Measurements from ENCODE around the gene GRIN1. TPM values are rescaled to one million over a fixed set of nuclear protein-coding genes. Genes with fewer than 3 reads are reported as not detected.

GRIN1 gene
- total RNA-seq, 1 experiment from 2014 or later: 2.9 TPM

DNA sequence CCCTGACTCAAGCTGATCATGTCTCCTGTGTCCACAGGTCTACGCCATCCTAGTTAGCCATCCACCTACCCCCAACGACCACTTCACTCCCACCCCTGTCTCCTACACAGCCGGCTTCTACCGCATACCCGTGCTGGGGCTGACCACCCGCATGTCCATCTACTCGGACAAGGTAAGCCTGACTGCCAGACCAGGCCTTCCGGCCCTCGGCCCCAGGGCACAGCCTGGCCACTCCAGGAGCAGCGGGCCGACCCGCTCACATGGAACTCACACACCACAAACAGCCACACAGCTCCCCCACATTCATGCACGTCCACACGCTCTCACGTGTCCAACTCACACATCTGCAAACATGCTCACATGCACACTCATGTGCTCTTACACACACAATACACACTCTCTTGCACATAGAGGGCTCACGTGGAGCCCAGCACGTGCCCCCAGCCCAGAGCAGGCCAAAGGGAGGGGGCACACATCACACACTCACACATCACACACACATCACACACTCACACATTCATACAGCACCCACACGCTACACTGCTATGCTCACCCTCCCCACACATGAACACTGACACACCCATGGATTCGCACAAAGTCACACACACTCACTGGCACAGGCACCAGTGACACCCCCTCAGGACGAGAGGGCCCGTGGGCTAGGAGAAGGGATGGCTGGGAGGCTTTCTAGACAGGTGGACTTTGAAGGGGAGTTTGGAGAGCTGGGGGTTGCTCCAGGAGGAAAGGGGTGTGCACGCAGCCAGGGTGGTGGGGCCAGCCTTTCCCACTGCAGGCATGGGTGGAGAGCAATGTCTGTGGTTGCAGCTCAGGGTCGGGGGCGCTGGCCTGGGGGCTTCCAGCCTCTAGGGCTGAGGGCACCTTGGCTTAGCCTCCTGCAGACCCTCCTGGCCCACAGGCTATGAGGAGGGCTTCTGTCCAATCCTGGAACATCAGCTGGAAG, 3.3 kb downstream of the GRIN1 start:
- Mint-ChIP-seq H3K27ac (no peak overlapping the region; a peak in 1 of 7 replicates), H3K36me3 (ENCODE audit: insufficient read depth in 1 of 3, low read depth in 3 of 3) (no peaks in the 10 kb centered on the region), H3K4me1 (peaks cover 0 to 15% of the 10 kb centered on the region in 2 experiments; a peak in 2 of 4 replicates), H3K4me3 (no peak overlapping the region), H3K9me3 (no peaks in the 10 kb centered on the region; a peak in 1 of 5 replicates), H3K27me3 (ENCODE audit: low read depth) (peaks cover 85% of the 10 kb centered on the region)
- Histone ChIP-seq H3K4ac (ENCODE audit: low read depth, low read length) (no peak overlapping the region), H4K20me1 (ENCODE audit: control insufficient read depth, insufficient read depth, insufficient read length) (peaks cover 2% of the 10 kb centered on the region), H3K27ac (ENCODE audit: insufficient read length, low read depth, low read length) (no peak overlapping the region), H3K27me3 (ENCODE audit: insufficient read depth, low read length) (peaks cover 24% of the 10 kb centered on the region; the same call in 1 of the 2 replicates), H3K23ac (ENCODE audit: insufficient read length, low read depth, low read length) (no peak overlapping the region), H3K23me2 (ENCODE audit: insufficient read length, low read depth, low read length, poor library complexity, severe bottlenecking) (no peaks in the 10 kb centered on the region), H3K56ac (ENCODE audit: insufficient read length, low read depth, low read length) (no peak overlapping the region), H2BK15ac (ENCODE audit: low read depth, low read length) (no peak overlapping the region), H3K79me1 (ENCODE audit: insufficient read depth, low read depth, low read length, poor library complexity, severe bottlenecking) (no peaks in the 10 kb centered on the region), H3K18ac (ENCODE audit: insufficient read length, low read depth, low read length) (no peak overlapping the region), H4K91ac (ENCODE audit: insufficient read length, low read depth, low read length) (no peak overlapping the region), H3K9ac (ENCODE audit: extremely low read depth, insufficient read length, low read length) (no peak overlapping the region), H2AK5ac (ENCODE audit: insufficient read length, low read length) (no peak overlapping the region), H3K4me2 (ENCODE audit: insufficient read depth, insufficient read length, low read length) (no peak overlapping the region), H3K4me1 (ENCODE audit: insufficient read depth, low read length) (no peaks in the 10 kb centered on the region), H2BK20ac (ENCODE audit: low read depth, low read length, poor library complexity, severe bottlenecking) (no peak overlapping the region), H3K9me3 (ENCODE audit: control insufficient read depth, low read depth, low read length) (no peaks in the 10 kb centered on the region), H2AFZ (ENCODE audit: low read length) (no peak overlapping the region), H4K8ac (replicated peaks; ENCODE audit: insufficient read length, low read depth, low read length) (no peak overlapping the region), H4K5ac (ENCODE audit: insufficient read length, low read depth, low read length) (no peak overlapping the region), H2BK120ac (ENCODE audit: low read depth, low read length, poor library complexity, severe bottlenecking) (no peak overlapping the region), H2BK5ac (ENCODE audit: insufficient read length, low read length) (no peak overlapping the region), H2BK12ac (ENCODE audit: insufficient read length, low read depth, low read length) (no peak overlapping the region), H3K14ac (ENCODE audit: insufficient read depth, low read length) (no peak overlapping the region), H3K79me2 (ENCODE audit: insufficient read depth, low read length) (no peaks in the 10 kb centered on the region), H3T11ph (ENCODE audit: low read length) (no peak overlapping the region)
- DNase-seq: no peak
- no peak for TF ChIP-seq CTCF (conservative IDR thresholded peaks at IDR 0.05)
- WGBS (ENCODE audit: extremely low coverage, insufficient read length, low lambda C conversion rate): no CpG with 5 or more reads among the region's 24 CpGs

Measured in H9 (cell line).